ENCODE data around the gene CLEC2L. TPM values are rescaled to one million over a fixed set of nuclear protein-coding genes. Genes with fewer than 3 reads are reported as not detected.
A peak's percentile ranks its signal among the peaks of the same experiment; 100 is the strongest.

Gene CLEC2L
- total RNA-seq = not detected in 2 replicates

- DNase-seq (ENCODE audit: insufficient read length, low spot score, missing footprints) = peak; percentile 90
- TF ChIP-seq, protein P1, sequence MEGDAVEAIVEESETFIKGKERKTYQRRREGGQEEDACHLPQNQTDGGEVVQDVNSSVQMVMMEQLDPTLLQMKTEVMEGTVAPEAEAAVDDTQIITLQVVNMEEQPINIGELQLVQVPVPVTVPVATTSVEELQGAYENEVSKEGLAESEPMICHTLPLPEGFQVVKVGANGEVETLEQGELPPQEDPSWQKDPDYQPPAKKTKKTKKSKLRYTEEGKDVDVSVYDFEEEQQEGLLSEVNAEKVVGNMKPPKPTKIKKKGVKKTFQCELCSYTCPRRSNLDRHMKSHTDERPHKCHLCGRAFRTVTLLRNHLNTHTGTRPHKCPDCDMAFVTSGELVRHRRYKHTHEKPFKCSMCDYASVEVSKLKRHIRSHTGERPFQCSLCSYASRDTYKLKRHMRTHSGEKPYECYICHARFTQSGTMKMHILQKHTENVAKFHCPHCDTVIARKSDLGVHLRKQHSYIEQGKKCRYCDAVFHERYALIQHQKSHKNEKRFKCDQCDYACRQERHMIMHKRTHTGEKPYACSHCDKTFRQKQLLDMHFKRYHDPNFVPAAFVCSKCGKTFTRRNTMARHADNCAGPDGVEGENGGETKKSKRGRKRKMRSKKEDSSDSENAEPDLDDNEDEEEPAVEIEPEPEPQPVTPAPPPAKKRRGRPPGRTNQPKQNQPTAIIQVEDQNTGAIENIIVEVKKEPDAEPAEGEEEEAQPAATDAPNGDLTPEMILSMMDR (IDR thresholded peaks at IDR 0.05; ENCODE audit: extremely low read depth, low read depth, low read length) = no peak
- Histone ChIP-seq H2AFZ (ENCODE audit: low read length) (no peak within 1 kb of the TSS), H3K27me3 (ENCODE audit: insufficient read depth, low read length) (peaks cover 33% of the 10 kb centered on the region), H3K79me2 (ENCODE audit: insufficient read depth, low read length) (no peaks in the 10 kb centered on the region), H3K36me3 (ENCODE audit: insufficient read depth, low read length) (no peaks in the 10 kb centered on the region), H4K20me1 (ENCODE audit: insufficient read depth, low read length) (no peaks in the 10 kb centered on the region), H3K4me3 (ENCODE audit: insufficient read depth, low read length) (no peak within 1 kb of the TSS), H3K27ac (ENCODE audit: low read depth, low read length) (no peak within 1 kb of the TSS), H3K4me1 (ENCODE audit: insufficient read depth, low read length) (peaks cover 15% of the 10 kb centered on the region), H3K4me2 (ENCODE audit: insufficient read depth, low read length) (no peak within 1 kb of the TSS), H3K9me3 (ENCODE audit: low read depth, low read length) (no peaks in the 10 kb centered on the region)
Measured at GRCh38 chr7:139523199-139523941, at the start of gene CLEC2L. TSS of gene CLEC2L (plus strand) at chr7:139523685. CDS start at chr7:139523928, 243 bp downstream.

GRCh38 chr7:139476139-139476538 is 47.3 kb upstream of the CLEC2L start:
- no peak for DNase-seq (ENCODE audit: insufficient read length, low spot score, missing footprints)
- TF ChIP-seq, protein P1 (IDR thresholded peaks at IDR 0.05; ENCODE audit: extremely low read depth, low read depth, low read length) = no peak
- H3K27me3 ChIP-seq (ENCODE audit: insufficient read depth, low read length) = peaks cover 7% of the 10 kb centered on the region
- peaks cover 5% of the 10 kb centered on the region for H3K4me1 ChIP-seq (ENCODE audit: insufficient read depth, low read length)
- no peak overlapping the region for H3K4me3 ChIP-seq (ENCODE audit: insufficient read depth, low read length)
- H3K9me3 ChIP-seq (ENCODE audit: low read depth, low read length) = no peaks in the 10 kb centered on the region
- no peak overlapping the region for H3K4me2 ChIP-seq (ENCODE audit: insufficient read depth, low read length)
- no peaks in the 10 kb centered on the region for H4K20me1 ChIP-seq (ENCODE audit: insufficient read depth, low read length)
- no peak overlapping the region for H3K27ac ChIP-seq (ENCODE audit: low read depth, low read length)
- H3K79me2 ChIP-seq (ENCODE audit: insufficient read depth, low read length) = no peaks in the 10 kb centered on the region
- no peak overlapping the region for H2AFZ ChIP-seq (ENCODE audit: low read length)
- no peaks in the 10 kb centered on the region for H3K36me3 ChIP-seq (ENCODE audit: insufficient read depth, low read length)

GRCh38 chr7:139476891-139477290 is 46.6 kb upstream of the CLEC2L start:
- Histone ChIP-seq H4K20me1 (ENCODE audit: insufficient read depth, low read length) (no peaks in the 10 kb centered on the region), H3K27ac (ENCODE audit: low read depth, low read length) (no peak overlapping the region), H2AFZ (ENCODE audit: low read length) (no peak overlapping the region), H3K79me2 (ENCODE audit: insufficient read depth, low read length) (no peaks in the 10 kb centered on the region), H3K27me3 (ENCODE audit: insufficient read depth, low read length) (peaks cover 13% of the 10 kb centered on the region), H3K4me3 (ENCODE audit: insufficient read depth, low read length) (no peak overlapping the region), H3K4me1 (ENCODE audit: insufficient read depth, low read length) (peaks cover 2% of the 10 kb centered on the region), H3K36me3 (ENCODE audit: insufficient read depth, low read length) (no peaks in the 10 kb centered on the region), H3K9me3 (ENCODE audit: low read depth, low read length) (no peaks in the 10 kb centered on the region), H3K4me2 (ENCODE audit: insufficient read depth, low read length) (no peak overlapping the region)
- no peak for DNase-seq (ENCODE audit: insufficient read length, low spot score, missing footprints)
- TF ChIP-seq, protein P1 (IDR thresholded peaks at IDR 0.05; ENCODE audit: extremely low read depth, low read depth, low read length) = no peak

DNA sequence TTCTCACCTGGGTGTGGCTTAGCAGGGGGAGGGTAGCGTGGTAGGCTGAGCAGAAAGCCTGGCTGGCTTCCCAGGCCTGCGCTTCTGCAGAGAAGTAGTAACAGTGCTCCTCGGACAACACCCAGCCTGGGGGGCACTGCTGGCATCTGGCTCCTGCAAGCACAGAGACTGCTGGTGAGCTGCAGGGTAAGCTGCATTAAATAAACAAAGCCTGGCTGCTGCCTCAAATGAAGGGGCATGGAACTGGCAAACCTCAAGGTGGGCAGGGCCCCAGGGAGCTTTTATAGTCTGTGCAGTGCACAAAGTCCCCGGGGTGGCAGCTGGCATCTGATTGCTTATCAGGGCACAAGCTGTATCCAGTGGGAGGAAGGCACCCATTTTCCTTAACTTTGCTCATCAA is 43.9 kb upstream of the CLEC2L start:
- peaks cover 40% of the 10 kb centered on the region for H3K27me3 ChIP-seq (ENCODE audit: insufficient read depth, low read length)
- no peak for DNase-seq (ENCODE audit: insufficient read length, low spot score, missing footprints)
- no peaks in the 10 kb centered on the region for H3K4me1 ChIP-seq (ENCODE audit: insufficient read depth, low read length)
- no peaks in the 10 kb centered on the region for H3K36me3 ChIP-seq (ENCODE audit: insufficient read depth, low read length)
- no peaks in the 10 kb centered on the region for H3K79me2 ChIP-seq (ENCODE audit: insufficient read depth, low read length)
- no peak overlapping the region for H2AFZ ChIP-seq (ENCODE audit: low read length)
- no peak overlapping the region for H3K27ac ChIP-seq (ENCODE audit: low read depth, low read length)
- no peaks in the 10 kb centered on the region for H3K9me3 ChIP-seq (ENCODE audit: low read depth, low read length)
- no peaks in the 10 kb centered on the region for H4K20me1 ChIP-seq (ENCODE audit: insufficient read depth, low read length)
- no peak overlapping the region for H3K4me3 ChIP-seq (ENCODE audit: insufficient read depth, low read length)
- H3K4me2 ChIP-seq (ENCODE audit: insufficient read depth, low read length) = no peak overlapping the region
- TF ChIP-seq, protein P1 (IDR thresholded peaks at IDR 0.05; ENCODE audit: extremely low read depth, low read depth, low read length) = no peak

All from osteoblast (primary cell).